ENCODE measurements around the gene CPSF4L. TPM values are rescaled to one million over a fixed set of nuclear protein-coding genes. Genes with fewer than 3 reads are reported as not detected.
"Not testable (repeated sequence)": the region's sequence is repeated elsewhere in the genome, so short reads cannot be mapped to it uniquely, and the experiment has no call there.

Gene CPSF4L, protein sequence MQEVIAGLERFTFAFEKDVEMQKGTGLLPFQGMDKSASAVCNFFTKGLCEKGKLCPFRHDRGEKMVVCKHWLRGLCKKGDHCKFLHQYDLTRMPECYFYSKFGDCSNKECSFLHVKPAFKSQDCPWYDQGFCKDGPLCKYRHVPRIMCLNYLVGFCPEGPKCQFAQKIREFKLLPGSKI
- 0.24 TPM in 1 of 2 replicates, not detected in the other for total RNA-seq (2021)
- percentile 24 among the genes with signal in this experiment for Bru-seq, nascent RNA
- BruChase-seq, experiment 1, labeled RNA remaining after a 2-hour chase, result percentile 26 among the genes with signal in this experiment
- BruChase-seq, experiment 2, labeled RNA remaining after a 6-hour chase, result percentile 23 among the genes with signal in this experiment
- long read RNA-seq, result 0 reads

DNA sequence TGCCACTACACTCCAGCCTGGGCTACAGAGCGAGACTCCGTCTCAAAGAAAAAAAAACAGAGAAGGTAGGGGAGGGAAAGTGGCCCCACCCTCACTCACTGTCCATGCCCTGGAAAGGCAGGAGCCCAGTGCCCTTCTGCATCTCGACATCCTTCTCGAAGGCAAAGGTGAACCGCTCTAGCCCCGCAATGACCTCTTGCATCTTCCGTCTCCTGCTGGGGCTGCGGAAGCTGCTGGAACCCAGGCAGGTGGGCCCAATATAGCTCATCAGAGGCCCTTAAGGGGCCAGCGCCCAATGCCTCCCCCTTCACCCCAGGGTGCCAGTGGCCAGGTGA is at the start of gene CPSF4L:
Gene CPSF4L, minus strand, starts transcription at position 264 of the 335 bp plus-strand sequence. Its CDS starts 62 bp downstream, at position 202.
- Histone ChIP-seq H3K4me1 (ENCODE audit: insufficient read depth, low read length, poor library complexity, severe bottlenecking) (no peaks in the 10 kb centered on the region), H3K27me3 (replicated peaks; ENCODE audit: insufficient read depth, low read depth, low read length, poor library complexity) (no peaks in the 10 kb centered on the region), H3K27ac (ENCODE audit: low read depth, low read length, poor library complexity, severe bottlenecking) (no peak within 1 kb of the TSS), H3K36me3 (ENCODE audit: insufficient read depth, low read length, poor library complexity, severe bottlenecking) (no peaks in the 10 kb centered on the region), H3K4me3 (ENCODE audit: low read depth, low read length, poor library complexity, severe bottlenecking) (no peak within 1 kb of the TSS), H3K9me3 (ENCODE audit: low read depth, low read length, poor library complexity, severe bottlenecking) (no peaks in the 10 kb centered on the region)
- CTCF ChIA-PET, result interaction anchor here (1.5 kb wide), 1 partner anchor 108 kb away, joined by 5 read pairs; no protein-coding TSS in a partner anchor
- DNase-seq (ENCODE audit: low spot score), result no peak
- POLR2A ChIA-PET (ENCODE audit: low non-redundant PET), result no interaction called here
- no TSS peak for BruUV-seq (replicated peaks)
- intact Hi-C loops (cut with micrococcal nuclease; ENCODE audit: unreplicated experiment), result no loop called here
- TF ChIP-seq, protein P1, sequence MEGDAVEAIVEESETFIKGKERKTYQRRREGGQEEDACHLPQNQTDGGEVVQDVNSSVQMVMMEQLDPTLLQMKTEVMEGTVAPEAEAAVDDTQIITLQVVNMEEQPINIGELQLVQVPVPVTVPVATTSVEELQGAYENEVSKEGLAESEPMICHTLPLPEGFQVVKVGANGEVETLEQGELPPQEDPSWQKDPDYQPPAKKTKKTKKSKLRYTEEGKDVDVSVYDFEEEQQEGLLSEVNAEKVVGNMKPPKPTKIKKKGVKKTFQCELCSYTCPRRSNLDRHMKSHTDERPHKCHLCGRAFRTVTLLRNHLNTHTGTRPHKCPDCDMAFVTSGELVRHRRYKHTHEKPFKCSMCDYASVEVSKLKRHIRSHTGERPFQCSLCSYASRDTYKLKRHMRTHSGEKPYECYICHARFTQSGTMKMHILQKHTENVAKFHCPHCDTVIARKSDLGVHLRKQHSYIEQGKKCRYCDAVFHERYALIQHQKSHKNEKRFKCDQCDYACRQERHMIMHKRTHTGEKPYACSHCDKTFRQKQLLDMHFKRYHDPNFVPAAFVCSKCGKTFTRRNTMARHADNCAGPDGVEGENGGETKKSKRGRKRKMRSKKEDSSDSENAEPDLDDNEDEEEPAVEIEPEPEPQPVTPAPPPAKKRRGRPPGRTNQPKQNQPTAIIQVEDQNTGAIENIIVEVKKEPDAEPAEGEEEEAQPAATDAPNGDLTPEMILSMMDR (conservative IDR thresholded peaks at IDR 0.05; ENCODE audit: low read depth, low read length), result no peak
- no peak for TF ChIP-seq EZH2 (IDR thresholded peaks at IDR 0.05; ENCODE audit: borderline replicate concordance, low read depth, low read length, poor library complexity, severe bottlenecking)

GRCh38 chr17:73311428-73311780 is 49.7 kb upstream of the CPSF4L start:
- H3K36me3 ChIP-seq (ENCODE audit: insufficient read depth, low read length, poor library complexity, severe bottlenecking), result no peaks in the 10 kb centered on the region
- H3K27ac ChIP-seq (ENCODE audit: low read depth, low read length, poor library complexity, severe bottlenecking), result peak overlapping the region; percentile 91
- DNase-seq (ENCODE audit: low spot score), result peak; percentile 53
- intact Hi-C loops (cut with micrococcal nuclease; ENCODE audit: unreplicated experiment), result loop anchor here (2.0 kb wide), 2 partner anchors 31 to 59 kb away; no protein-coding TSS in a partner anchor
- H3K4me3 ChIP-seq (ENCODE audit: low read depth, low read length, poor library complexity, severe bottlenecking), result peak overlapping the region; percentile 99
- H3K27me3 ChIP-seq (replicated peaks; ENCODE audit: insufficient read depth, low read depth, low read length, poor library complexity), result no peaks in the 10 kb centered on the region
- peaks cover 31% of the 10 kb centered on the region for H3K4me1 ChIP-seq (ENCODE audit: insufficient read depth, low read length, poor library complexity, severe bottlenecking)
- ChIA-PET POLR2A (ENCODE audit: low non-redundant PET) (no interaction called here), CTCF (interaction anchor here (1.0 to 1.7 kb wide), 2 partner anchors 32 to 888 kb away, joined by 3 to 6 read pairs; no protein-coding TSS in a partner anchor)
- no peaks in the 10 kb centered on the region for H3K9me3 ChIP-seq (ENCODE audit: low read depth, low read length, poor library complexity, severe bottlenecking)
- no TSS peak for BruUV-seq (replicated peaks)
- TF ChIP-seq, protein P1 (conservative IDR thresholded peaks at IDR 0.05; ENCODE audit: low read depth, low read length), result no peak
- TF ChIP-seq EZH2 (IDR thresholded peaks at IDR 0.05; ENCODE audit: borderline replicate concordance, low read depth, low read length, poor library complexity, severe bottlenecking), result no peak

GRCh38 chr17:73309727-73310596 is 48.3 kb upstream of the CPSF4L start:
- no peaks in the 10 kb centered on the region for H3K27me3 ChIP-seq (replicated peaks; ENCODE audit: insufficient read depth, low read depth, low read length, poor library complexity)
- H3K27ac ChIP-seq (ENCODE audit: low read depth, low read length, poor library complexity, severe bottlenecking), result peak overlapping the region; percentile 91
- POLR2A ChIA-PET (ENCODE audit: low non-redundant PET), result no interaction called here
- TF ChIP-seq, protein P1 (conservative IDR thresholded peaks at IDR 0.05; ENCODE audit: low read depth, low read length), result no peak
- no peak for TF ChIP-seq EZH2 (IDR thresholded peaks at IDR 0.05; ENCODE audit: borderline replicate concordance, low read depth, low read length, poor library complexity, severe bottlenecking)
- intact Hi-C loops (cut with micrococcal nuclease; ENCODE audit: unreplicated experiment), result loop anchor here (2.0 kb wide), 2 partner anchors 33 to 61 kb away; no protein-coding TSS in a partner anchor
- CTCF ChIA-PET, result interaction anchor here (1.0 to 1.7 kb wide), 3 partner anchors 33 to 890 kb away, joined by 3 to 7 read pairs (median 6); no protein-coding TSS in a partner anchor
- peak; percentile 63 for DNase-seq (ENCODE audit: low spot score)
- H3K4me1 ChIP-seq (ENCODE audit: insufficient read depth, low read length, poor library complexity, severe bottlenecking), result peaks cover 44% of the 10 kb centered on the region
- no peaks in the 10 kb centered on the region for H3K9me3 ChIP-seq (ENCODE audit: low read depth, low read length, poor library complexity, severe bottlenecking)
- TSS peak; percentile 54 for BruUV-seq (replicated peaks)
- no peaks in the 10 kb centered on the region for H3K36me3 ChIP-seq (ENCODE audit: insufficient read depth, low read length, poor library complexity, severe bottlenecking)
- peak overlapping the region; percentile 99 for H3K4me3 ChIP-seq (ENCODE audit: low read depth, low read length, poor library complexity, severe bottlenecking)

- POLR2A ChIA-PET (ENCODE audit: low non-redundant PET); CTCF ChIA-PET; H3K36me3 ChIP-seq (ENCODE audit: insufficient read depth, low read length, poor library complexity, severe bottlenecking); H3K27ac ChIP-seq (ENCODE audit: low read depth, low read length, poor library complexity, severe bottlenecking); intact Hi-C loops (cut with micrococcal nuclease; ENCODE audit: unreplicated experiment); BruUV-seq (replicated peaks); H3K9me3 ChIP-seq (ENCODE audit: low read depth, low read length, poor library complexity, severe bottlenecking); DNase-seq (ENCODE audit: low spot score); H3K4me3 ChIP-seq (ENCODE audit: low read depth, low read length, poor library complexity, severe bottlenecking); H3K27me3 ChIP-seq (replicated peaks; ENCODE audit: insufficient read depth, low read depth, low read length, poor library complexity): not testable (repeated sequence)
- H3K4me1 ChIP-seq (ENCODE audit: insufficient read depth, low read length, poor library complexity, severe bottlenecking), result peaks cover 54% of the 10 kb centered on the region
Measured at GRCh38 chr17:73308959-73309358, 47.3 kb upstream of the CPSF4L start.

Measured in A673 (cell line).